ENCODE data around the gene FFAR1. TPM values are rescaled to one million over a fixed set of nuclear protein-coding genes. Genes with fewer than 3 reads are reported as not detected.

FFAR1 gene
- total RNA-seq, 2 donors from 2014 or later, result 1.6 to 2.3 TPM

- H3K4me1 ChIP-seq, result no peaks in the 10 kb centered on the region
- no peaks in the 10 kb centered on the region for H3K9me3 ChIP-seq
- TF ChIP-seq CTCF (IDR thresholded peaks at IDR 0.05), result no peak
- TF ChIP-seq POLR2A (IDR thresholded peaks at IDR 0.05), result no peak
- H3K27ac ChIP-seq, result no peak overlapping the region
- DNase-seq (no peak), ATAC-seq (no peak)
- no peaks in the 10 kb centered on the region for H3K27me3 ChIP-seq
- H3K4me3 ChIP-seq, result no peak overlapping the region
- no peaks in the 10 kb centered on the region for H3K36me3 ChIP-seq (replicated peaks in 1 of 2; ENCODE audit: insufficient read depth in 1 of 2, low read depth in 2 of 2)
- intact Hi-C loops (cut with DNase I), result no loop called here
- WGBS, 2 donors, result 78 to 95% methylated on average over 4 to 10 of the region's 10 CpGs
Observed at GRCh38 chr19:35300339-35300649, 47.4 kb upstream of the FFAR1 start.

DNA sequence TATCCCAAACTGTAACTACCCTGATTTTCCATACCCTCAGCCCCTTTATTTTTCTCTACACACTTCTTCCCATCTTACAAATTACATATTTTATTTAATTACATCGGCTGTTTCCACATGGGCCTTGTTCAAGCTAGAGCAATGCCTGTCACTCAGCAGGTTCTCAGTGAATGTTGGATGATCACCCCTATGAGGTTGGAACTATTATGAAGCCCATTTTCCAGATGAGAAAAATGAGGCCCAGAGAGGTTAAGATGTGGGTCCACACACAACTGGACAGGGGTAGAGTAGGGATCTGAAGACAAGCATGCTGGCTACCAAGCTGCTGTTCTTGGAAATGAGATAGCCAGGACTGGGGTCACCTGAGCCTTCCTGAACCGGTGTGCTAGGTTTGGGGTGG, 45.7 kb upstream of the FFAR1 start:
- no peak overlapping the region for H3K4me3 ChIP-seq
- no peak for ATAC-seq
- H3K27me3 ChIP-seq, result no peaks in the 10 kb centered on the region
- WGBS, 2 donors, result 88 to 92% methylated on average over 2 of the region's 2 CpGs
- H3K9me3 ChIP-seq, result no peaks in the 10 kb centered on the region
- H3K36me3 ChIP-seq (replicated peaks in 1 of 2; ENCODE audit: insufficient read depth in 1 of 2, low read depth in 2 of 2), result no peaks in the 10 kb centered on the region
- H3K27ac ChIP-seq, result no peak overlapping the region
- no peak for DNase-seq
- H3K4me1 ChIP-seq, result no peaks in the 10 kb centered on the region
- TF ChIP-seq CTCF (IDR thresholded peaks at IDR 0.05), result no peak
- no peak for TF ChIP-seq POLR2A (IDR thresholded peaks at IDR 0.05)
- intact Hi-C loops (cut with DNase I), result no loop called here

- no peaks in the 10 kb centered on the region for H3K36me3 ChIP-seq (replicated peaks in 1 of 2; ENCODE audit: insufficient read depth in 1 of 2, low read depth in 2 of 2)
- WGBS, 2 donors, result 80% methylated on average over 8 to 16 of the region's 16 CpGs
- intact Hi-C loops (cut with DNase I), result no loop called here
- ATAC-seq (no peak), DNase-seq (no peak)
- TF ChIP-seq CTCF (IDR thresholded peaks at IDR 0.05) (no peak), POLR2A (IDR thresholded peaks at IDR 0.05) (no peak)
- no peaks in the 10 kb centered on the region for H3K9me3 ChIP-seq
- no peak overlapping the region for H3K27ac ChIP-seq
- H3K4me1 ChIP-seq, result no peaks in the 10 kb centered on the region
- no peak overlapping the region for H3K4me3 ChIP-seq
- no peaks in the 10 kb centered on the region for H3K27me3 ChIP-seq
Observed at GRCh38 chr19:35302446-35302845, 45.3 kb upstream of the FFAR1 start.

DNA sequence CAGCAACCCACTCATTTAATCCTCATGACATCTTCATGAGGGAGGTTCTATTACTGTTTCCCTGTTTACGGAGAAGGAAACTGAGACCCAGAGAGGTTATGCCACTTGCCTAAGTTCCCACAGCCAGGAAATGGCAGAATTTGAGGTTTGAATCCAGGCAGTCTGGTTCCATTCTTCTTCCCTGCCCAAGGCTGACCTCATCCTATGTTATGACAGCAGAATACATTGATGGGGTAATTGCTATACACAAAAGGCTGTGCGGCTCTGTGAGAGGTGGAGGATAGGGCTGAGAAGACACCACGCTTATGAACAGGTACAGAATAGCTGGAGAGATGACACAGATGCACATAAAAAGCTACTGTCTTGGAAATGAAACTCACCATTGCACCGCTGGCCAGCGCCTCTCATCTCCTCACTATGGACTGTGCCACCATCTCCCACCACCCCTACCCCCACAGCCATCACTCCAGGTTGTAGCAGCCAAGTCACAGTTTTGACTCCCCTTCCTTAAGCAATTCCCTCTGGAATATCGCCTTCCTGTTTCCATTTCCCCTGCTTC, 44.3 kb upstream of the FFAR1 start:
- no peak for ATAC-seq

More for the DNA sequence above, 44.3 kb upstream of the FFAR1 start:
- TF ChIP-seq CTCF (IDR thresholded peaks at IDR 0.05) (no peak), POLR2A (IDR thresholded peaks at IDR 0.05) (no peak)
- intact Hi-C loops (cut with DNase I), result no loop called here
- Histone ChIP-seq H3K27ac (no peak overlapping the region), H3K4me3 (no peak overlapping the region), H3K36me3 (replicated peaks in 1 of 2; ENCODE audit: insufficient read depth in 1 of 2, low read depth in 2 of 2) (no peaks in the 10 kb centered on the region), H3K9me3 (no peaks in the 10 kb centered on the region), H3K27me3 (no peaks in the 10 kb centered on the region), H3K4me1 (no peaks in the 10 kb centered on the region)
- DNase-seq, result no peak
- WGBS, 2 donors, result 84 to 93% methylated on average over 6 of the region's 6 CpGs

Measured in body of pancreas (tissue), 4 donors.